ENCODE data around the gene LUZP2.

The LUZP2 gene

DNA sequence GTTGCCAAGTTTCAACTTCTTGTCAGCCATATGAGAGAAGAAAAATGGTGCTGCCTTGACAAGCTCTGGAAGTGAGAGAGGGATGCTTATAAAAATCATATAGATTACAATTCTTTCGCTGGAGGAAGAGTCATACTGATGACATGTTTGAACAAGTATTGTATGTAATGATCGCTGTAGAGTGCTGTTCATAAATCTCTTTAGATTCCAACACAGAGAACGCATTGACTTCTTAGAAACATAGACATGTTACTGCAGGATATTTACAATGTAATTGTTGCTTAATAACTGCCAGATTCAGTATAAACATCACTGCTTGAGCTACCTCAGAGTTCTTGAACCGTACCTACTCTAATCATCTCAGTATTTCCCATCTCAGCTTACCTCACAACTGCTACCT, 571.6 kb downstream of the LUZP2 start:
- no peak for DNase-seq (ENCODE audit: low read depth)
- H3K4me3 ChIP-seq (ENCODE audit: control insufficient read depth, low read depth, low read length): no peak overlapping the region
- TF ChIP-seq, protein P1, sequence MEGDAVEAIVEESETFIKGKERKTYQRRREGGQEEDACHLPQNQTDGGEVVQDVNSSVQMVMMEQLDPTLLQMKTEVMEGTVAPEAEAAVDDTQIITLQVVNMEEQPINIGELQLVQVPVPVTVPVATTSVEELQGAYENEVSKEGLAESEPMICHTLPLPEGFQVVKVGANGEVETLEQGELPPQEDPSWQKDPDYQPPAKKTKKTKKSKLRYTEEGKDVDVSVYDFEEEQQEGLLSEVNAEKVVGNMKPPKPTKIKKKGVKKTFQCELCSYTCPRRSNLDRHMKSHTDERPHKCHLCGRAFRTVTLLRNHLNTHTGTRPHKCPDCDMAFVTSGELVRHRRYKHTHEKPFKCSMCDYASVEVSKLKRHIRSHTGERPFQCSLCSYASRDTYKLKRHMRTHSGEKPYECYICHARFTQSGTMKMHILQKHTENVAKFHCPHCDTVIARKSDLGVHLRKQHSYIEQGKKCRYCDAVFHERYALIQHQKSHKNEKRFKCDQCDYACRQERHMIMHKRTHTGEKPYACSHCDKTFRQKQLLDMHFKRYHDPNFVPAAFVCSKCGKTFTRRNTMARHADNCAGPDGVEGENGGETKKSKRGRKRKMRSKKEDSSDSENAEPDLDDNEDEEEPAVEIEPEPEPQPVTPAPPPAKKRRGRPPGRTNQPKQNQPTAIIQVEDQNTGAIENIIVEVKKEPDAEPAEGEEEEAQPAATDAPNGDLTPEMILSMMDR (IDR thresholded peaks at IDR 0.05; ENCODE audit: control insufficient read depth, insufficient read depth, low read depth, low read length, missing control alignments): no peak

GRCh38 chr11:25094085-25094802, 597.4 kb downstream of the LUZP2 start:
- no peak overlapping the region for H3K4me3 ChIP-seq (ENCODE audit: control insufficient read depth, low read depth, low read length)
- TF ChIP-seq, protein P1 (IDR thresholded peaks at IDR 0.05; ENCODE audit: control insufficient read depth, insufficient read depth, low read depth, low read length, missing control alignments): no peak
- DNase-seq (ENCODE audit: low read depth): no peak

- TF ChIP-seq, protein P1 (IDR thresholded peaks at IDR 0.05; ENCODE audit: control insufficient read depth, insufficient read depth, low read depth, low read length, missing control alignments): no peak
- H3K4me3 ChIP-seq (ENCODE audit: control insufficient read depth, low read depth, low read length): no peak overlapping the region
- DNase-seq (ENCODE audit: low read depth): no peak
Measured at GRCh38 chr11:25119416-25119815, 622.6 kb downstream of the LUZP2 start.

Measured in AG09309 (cell line).